HG03045 (cell line): ENCODE data around the gene RNF168.
"Not testable (repeated sequence)": the region's sequence is repeated elsewhere in the genome, so short reads cannot be mapped to it uniquely, and the experiment has no call there.

Source experiments
- ATAC-seq: cut with Tn5 transposase; IDR thresholded peaks from one replicate; pipeline ENCODE4 v1.9.1; 2021; ENCODE audit warnings: mild to moderate bottlenecking, moderate library complexity; ENCODE audit not compliant: unreplicated experiment

Gene RNF168

DNA sequence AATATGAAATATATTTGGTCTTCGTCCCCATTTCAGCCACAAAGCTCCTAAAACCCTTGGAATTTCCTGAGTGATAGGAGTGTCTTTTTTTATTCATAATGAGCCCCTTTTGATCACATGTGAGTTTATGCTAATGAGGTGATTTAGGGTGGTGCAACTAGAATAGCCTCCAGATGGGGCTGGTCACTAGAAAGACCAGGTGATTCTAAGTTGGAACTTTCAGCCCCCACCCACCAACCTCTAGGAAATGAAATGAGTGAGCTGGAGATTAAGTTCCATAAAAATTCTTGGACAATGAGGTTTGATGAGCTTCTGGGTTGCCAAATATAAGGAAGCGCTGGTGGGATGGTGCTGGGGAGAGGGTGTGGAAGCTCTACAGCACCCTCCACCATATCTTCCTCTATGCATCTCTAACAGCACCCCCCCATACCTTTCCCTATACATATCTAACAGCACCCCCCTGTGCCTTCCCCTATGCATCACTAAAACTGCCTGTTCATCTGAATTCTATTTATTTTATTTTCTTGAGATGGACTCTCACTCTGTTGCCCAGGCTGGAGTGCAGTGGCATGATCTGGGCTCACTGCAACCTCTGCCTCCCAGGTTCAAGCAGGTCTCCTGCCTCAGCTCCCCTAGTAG, 13.7 kb upstream of the RNF168 start:
- ATAC-seq: no peak

DNA sequence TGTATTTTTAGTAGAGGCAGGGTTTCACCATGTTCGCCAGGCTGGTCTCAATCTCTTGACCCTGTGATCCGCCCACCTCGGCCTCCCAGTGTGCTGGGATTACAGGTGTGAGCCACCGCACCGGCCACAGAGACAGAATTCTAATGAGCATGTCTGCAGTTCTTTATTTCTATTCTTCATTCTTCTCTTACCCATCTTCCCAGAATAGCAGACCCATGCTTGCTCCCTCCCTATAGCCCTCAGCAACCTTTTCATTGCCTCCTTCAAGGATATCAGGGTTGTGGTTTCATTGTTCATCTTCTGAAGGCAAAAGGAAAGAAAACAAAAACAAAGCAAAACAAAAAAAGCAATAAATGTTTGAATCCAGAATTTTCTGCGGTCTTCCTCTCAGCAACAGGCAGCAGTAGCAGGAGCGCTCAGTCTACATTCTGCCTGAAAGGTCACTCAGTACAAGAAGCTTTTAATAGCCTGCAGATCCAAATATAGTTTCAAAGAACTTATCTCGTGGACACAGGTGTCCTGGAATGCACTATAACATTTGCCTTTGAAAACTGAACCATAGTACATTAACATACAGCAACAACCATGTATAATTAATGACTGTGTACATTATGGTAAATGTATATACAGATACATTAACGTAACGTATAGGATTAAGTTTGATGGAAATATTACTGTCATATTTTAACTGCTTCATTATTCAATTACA, 11.5 kb upstream of the RNF168 start, which contains the start of gene SMCO1:
Gene SMCO1, minus strand, starts transcription at position 434 of the 709 bp plus-strand sequence. Its CDS starts 137 bp downstream, at position 297.
- no peak for ATAC-seq

DNA sequence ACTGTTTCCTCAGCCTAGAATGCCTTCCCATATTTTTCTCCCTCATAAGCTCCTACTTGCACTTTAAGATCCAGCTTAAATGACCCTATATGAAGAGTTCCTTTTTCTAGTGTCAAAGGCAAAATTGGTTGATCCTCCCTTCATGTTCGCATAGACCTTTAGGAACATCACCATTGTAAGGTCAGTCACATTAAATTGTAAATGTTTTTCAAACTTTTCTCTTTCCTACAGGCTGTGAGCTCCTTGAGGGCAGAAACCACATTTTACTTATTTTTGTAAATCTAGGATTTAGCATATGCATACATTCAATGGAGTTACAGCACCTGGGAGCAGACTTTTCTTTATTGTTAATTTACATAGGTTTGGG, 10.8 kb upstream of the RNF168 start:
- ATAC-seq: no peak

DNA sequence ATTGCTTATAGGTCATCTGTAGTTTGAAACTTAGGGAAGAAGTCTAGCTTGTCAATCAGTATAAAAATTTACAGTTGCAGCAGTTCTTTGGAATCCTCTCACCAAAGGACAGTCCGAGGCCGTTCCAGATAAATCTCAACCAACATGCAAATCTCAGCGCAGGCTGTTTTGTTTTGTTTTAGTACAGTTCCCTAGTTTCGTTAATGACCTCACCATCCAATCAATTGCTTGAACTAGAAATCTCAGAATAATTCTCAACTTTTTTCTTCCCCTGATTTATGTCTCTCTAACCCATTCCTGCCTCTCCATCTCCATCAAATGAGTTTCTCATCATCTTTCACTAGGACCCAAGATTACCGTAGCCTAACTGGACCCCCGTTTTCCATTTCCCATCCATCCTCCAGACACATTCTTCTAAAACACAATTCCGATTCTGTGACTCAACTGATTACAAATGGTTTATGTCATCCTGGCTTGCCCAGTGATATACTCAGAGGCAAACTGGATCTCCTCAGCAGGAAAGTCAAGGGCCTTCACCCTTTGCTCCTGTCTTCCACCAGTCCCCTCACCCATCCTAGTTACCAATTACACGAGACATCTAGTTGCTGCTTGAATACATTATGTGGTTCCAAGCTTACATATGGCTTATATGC, 10.3 kb upstream of the RNF168 start:
- ATAC-seq: no peak

DNA sequence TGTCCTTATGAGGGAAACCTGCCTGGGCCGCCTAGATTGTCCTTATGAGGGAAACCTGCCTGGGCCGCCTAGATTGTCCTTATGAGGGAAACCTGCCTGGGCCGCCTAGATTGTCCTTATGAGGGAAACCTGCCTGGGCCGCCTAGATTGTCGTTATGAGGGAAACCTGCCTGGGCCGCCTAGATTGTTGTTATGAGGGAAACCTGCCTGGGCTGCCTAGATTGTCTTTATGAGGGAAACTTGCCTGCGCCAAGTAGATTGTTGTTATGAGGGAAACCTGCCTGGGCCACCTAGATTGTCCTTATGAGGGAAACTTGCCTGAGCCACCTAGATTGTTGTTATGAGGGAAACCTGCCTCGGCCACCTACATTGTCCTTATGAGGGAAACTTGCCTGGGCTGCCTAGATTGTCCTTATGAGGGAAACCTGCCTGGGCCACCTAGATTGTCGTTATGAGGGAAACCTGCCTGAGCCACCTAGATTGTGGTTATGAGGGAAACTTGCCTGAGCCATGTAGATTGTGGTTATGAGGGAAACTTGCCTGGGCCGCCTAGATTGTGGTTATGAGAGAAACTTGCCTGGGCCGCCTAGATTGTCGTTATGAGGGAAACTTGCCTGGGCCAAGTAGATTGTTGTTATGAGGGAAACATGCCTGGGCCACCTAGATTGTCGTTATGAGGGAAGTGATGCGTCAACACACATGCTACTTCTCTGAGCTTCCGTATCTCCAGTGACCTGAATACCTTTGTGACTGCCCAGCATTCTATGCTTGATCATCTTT, 8.3 kb upstream of the RNF168 start:
- not testable (repeated sequence) for ATAC-seq

DNA sequence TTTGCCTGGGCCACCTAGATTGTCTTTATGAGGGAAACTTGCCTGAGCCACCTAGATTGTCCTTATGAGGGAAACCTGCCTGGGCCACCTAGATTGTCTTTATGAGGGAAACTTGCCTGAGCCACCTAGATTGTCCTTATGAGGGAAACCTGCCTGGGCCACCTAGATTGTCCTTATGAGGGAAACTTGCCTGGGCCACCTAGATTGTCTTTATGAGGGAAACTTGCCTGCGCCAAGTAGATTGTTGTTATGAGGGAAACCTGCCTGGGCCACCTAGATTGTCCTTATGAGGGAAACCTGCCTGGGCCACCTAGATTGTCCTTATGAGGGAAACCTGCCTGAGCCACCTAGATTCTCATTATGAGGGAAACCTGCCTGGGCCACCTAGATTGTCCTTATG, 7.5 kb upstream of the RNF168 start:
- not testable (repeated sequence) for ATAC-seq

DNA sequence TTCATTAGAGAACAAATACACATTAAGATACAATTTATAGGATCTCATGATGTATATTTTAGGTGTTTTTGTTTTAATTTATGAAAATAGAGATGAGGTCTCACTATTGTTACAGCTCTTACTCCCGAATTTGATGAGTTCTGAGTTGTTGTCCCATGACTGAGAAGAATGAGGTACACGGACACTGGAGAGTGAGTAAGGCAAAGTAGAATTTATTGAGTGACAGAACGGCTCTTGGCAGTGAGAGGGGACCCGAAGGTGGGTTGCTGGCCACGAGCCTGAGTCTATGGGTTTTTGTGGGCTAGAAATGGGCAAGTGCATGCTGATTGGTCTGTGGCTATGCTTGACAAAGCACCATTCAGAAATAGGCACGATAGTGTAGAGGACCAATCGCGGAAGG, 3.1 kb upstream of the RNF168 start:
- no peak for ATAC-seq

DNA sequence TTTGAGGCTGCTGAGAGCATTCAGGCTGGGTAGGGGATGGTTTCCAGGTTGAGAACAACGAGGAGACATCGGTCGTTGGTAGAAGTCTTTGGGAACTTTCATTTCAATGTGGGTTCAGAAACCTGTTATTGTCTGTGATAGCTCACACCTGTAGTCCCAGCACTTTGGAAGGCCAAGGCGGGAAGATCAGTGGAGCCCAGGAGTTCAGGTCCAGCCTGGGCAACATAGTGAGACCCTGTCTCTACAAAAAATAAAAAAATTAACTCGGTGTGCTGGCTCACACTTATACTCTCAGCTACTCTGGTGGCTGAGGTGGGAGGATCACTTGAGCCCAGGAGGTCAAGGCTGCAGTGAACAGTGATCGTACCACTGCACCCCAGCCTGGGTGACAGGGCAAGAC, 988 bp upstream of the RNF168 start:
- no peak for ATAC-seq

DNA sequence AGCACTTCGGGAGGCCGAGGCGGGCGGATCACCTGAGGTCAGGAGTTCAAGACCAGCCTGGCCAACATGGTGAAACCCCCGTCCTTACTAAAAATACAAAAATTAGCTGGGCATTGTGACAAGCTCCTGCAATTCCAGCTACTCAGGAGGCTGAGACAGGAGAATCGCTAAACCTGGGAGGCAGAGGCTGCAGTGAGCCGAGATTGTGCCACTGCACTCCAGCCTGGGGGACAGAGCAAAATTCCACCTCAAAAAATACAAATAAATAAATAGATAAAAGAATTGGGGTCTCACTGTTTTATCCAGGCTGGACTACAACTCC, 470 bp upstream of the RNF168 start:
- ATAC-seq: not testable (repeated sequence)

DNA sequence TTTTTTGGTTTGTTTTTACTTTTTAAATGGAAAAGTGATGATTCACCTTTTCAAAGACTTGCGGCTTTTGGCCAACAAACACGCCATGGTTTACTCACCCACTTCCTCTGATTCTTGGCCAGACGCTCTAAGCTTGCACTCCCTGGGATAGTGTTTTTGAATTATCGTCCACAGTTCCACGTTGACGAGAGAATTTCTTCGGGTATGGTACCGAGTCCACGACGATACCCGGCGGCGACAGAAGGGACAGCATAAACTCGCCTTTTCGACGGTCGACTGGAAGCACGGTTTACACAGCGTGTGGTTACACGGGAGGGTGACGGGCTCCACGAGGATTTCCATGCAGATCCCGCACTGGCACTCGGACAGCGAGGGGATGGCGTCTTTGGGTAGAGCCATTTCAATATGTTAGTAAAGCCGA, 783 bp downstream of the RNF168 start:
- peak; percentile 21 for ATAC-seq

DNA sequence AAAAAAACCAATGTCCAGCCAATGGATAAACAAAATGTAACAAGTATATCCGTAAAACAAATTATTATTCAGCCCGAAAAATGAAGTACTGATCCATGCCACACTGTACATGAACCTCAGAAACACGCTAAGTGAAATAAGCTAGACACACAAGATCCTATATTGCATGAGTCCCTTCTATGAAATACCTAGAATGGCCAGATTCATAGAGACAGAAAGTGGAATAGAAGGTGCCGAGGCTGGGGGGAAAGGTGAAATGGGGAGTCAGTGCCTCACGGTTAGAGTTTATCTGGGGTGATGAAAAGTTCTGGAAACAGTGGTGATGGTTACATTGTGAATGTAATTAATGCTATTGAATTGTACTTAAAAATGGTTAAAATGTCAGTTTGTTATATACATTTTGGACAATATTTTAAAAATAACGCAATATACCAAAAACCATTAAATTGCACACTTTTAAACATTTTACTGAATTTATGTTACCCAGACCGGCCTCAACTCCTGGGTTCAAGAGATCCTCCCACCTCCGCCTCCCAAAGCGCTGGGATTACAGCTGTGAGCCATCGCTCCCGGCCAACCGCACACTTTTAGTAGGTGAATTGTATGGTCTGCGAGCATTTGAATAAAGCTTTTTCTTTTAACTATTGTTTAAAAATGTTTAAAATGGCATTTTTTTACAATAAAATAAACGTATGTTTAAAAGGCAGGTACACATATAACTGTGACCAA, 2.1 kb downstream of the RNF168 start:
- ATAC-seq: no peak

DNA sequence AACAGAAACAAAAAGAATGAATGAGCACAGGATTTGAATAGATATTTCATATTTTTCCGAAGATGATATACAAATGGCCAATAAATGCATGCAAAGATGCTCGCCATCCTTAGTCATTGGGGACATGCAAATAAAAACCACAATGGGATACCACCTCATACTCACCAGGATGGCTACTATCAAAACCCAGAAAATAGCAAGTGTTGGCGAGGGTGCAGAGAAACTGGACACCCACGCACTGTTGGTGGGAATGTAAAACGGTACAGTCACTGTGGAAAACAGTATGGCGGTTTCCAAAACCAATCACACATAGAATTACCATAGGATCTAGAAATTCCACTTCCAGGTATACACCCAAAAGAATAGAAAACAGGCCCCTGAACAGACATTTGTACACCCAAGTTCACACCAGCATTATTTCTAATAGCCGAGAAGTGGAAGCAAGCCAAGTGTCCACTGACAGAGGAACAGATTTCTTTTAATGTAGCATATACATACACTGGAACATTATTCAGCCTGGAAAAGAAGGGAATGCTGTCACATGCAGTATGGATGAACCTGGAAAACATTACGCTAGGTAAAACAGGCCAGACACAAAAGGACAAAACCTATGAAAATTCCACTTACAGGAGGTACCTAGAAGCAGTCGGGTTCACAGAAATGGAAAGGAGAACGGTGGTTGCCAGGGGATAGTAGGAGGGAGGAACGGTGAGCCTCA, 3.6 kb downstream of the RNF168 start:
- ATAC-seq: no peak

DNA sequence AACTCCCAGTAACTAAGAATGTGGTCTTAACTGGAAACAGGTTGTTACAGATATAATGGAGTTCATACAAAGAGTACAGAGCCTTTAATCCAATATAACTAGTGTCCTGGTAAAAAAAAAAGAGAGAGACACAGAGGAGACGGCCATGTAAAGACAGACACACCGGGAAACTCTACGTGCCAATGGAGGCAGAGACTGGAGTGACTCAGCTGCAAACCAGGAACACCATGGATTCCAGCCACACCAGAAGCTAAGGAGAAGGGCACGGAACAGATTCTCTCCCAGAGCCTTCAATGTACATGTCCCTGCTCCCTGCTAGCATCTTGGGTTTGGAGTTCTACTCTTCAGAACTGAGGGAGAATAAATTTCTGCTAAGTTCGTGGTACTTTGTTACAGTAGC, 4.5 kb downstream of the RNF168 start:
- ATAC-seq: no peak

DNA sequence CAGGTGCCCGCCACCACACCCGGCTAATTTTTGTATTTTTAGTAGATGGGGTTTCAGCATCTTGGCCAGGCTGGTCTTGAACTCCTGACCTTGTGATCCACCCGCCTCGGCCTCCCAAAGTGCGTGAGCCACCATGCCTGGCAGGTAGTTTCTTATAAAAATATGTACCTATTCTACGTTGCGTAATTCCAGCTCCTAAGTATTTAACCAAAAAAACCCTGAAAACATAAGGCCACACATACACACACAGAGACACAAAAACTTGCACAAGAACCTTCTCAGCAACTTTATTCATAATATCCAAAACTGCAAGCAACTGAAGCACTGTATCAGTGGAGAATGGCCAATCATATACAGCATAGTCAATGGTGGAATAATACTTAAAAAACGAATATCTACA, 5.3 kb downstream of the RNF168 start:
- ATAC-seq: no peak

DNA sequence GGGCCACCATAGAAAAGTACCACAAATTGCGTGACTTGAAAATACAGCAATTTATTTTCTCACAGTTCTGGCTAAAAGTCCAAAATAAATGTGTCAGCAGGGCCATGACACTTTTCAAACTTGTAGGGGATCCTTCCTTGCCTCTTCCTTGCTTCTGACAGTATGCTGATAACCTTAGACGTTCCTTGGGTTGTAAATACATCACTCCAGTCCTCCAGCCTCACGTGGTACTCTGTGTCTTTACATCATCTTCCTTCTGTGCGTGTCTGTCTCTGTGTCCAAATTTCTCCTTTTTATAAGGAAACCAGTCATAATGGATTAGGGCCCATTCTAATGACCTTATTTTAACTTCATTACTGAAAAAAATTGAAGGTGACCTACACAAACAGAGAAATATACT, 7.4 kb downstream of the RNF168 start:
- no peak for ATAC-seq

DNA sequence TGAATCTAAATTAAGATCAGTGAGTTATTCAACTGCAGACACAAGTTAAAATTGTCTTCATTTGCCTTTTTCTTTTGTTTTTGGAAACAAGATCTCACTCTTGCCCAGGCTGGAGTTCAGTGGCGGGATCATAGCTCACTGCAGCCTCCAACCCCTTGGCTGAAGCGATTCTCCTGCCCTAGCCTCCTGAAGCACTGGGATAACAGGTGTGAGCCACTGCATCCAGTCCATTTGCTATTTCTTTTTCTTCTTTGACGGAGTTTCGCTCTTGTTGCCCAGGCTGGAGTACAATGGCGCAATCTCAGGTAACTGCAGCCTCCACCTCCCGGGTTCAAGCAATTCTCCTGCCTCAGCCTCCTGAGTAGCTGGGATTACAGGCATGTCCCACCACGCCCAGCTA, 10.3 kb downstream of the RNF168 start:
- ATAC-seq: no peak

DNA sequence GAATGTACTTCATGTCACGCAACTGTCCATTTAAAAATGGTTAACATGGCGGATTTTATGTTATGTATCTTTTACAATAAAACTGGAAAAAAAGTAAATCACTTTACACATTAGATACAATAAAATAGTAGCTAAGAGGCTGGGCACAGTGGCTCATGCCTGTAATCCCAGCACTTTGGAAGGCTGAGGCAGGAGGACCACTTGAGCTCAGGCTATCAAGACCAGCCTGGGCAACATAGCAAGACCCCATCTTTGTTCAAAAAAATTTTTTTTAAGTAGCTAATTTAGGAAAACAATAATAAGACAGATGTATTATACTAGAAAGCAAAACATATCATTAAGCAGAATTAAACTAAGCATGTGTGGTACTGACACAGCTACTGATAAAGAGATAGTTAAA, 11.5 kb downstream of the RNF168 start:
- no peak for ATAC-seq

DNA sequence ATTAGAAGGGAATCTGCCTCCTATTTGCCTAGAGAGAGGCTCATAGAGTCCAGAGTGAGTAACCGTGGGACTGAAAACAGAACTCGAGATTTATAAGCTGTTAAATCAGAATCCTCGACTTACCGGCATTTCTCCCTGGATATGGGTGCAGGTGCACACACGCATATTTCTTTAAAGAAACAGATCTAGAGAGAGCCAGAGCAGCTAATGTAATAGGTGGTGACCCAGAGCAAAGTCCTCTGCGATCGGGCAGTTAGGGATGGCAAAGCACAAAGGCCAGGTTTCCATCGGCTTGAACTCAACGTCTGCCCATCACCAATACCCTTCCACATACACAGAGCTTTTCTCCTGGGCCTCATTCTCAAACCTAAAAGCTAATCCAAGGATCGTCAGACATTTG, 13.8 kb downstream of the RNF168 start:
- no peak for ATAC-seq

DNA sequence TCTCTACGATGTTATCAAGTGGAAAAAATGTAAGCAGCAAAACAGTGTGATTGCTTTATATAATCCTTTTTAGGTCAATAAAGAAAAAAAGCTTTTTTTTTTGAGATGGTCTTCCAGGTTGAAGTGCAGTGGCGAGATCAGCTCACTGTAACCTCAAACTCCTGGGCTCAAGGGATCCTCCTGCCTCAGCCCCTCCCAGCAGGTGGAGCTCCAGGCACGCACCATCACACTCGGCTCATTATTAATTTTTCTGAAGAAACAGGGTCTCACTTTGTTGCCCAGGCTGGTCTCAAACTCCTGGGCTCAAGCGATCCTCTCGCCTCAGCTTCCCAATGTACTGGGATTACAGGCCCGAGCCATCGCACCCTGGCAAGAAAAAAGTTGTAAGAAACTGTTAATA, 17.3 kb downstream of the RNF168 start:
- no peak for ATAC-seq

DNA sequence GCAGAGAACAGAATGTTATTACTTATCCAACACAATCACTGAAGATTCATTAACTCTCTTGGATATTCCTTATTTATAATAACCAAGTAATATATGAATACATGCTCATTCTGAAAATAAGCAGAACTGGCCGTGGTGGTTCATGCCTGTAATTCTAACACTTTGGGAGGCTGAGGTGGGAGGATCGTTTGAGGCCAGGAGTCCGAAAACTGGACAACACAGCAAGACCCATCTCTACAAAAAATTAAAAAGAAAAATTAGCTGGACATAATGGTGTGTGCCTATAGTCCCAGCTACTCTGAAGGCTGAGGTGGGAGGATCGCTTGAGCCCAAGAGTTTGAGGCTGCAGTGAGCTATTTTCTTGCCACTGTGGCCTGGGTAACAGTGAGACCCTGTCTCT, 25.9 kb downstream of the RNF168 start:
- ATAC-seq: no peak
